OCI-LY1 (cell line): ENCODE data around the gene AP2S1.

Experiments used
- CTCF ChIP-seq: fragments of 200-600 bp; sonication (generic), shearing (Covaris generic); IDR thresholded peaks from 2 replicates; pipeline ENCODE4 v1.5.1; 2017; ENCODE audit warnings: mild to moderate bottlenecking, antibody characterized with exemption, low read length, moderate library complexity, mixed read lengths
- EZH2 ChIP-seq: fragments of 200-600 bp; sonication (generic), shearing (Covaris generic); IDR thresholded peaks from 2 replicates; pipeline ENCODE4 v1.8.0; 2017; ENCODE audit warnings: borderline replicate concordance, mixed run types, mild to moderate bottlenecking, antibody characterized with exemption, low read length, moderate library complexity, mixed read lengths

GRCh38 chr19:46875234-46875633 is 24.6 kb upstream of the AP2S1 start:
- TF ChIP-seq CTCF (no peak), EZH2 (no peak)
